Trophoblast cell (in vitro differentiated cells and primary cell): ENCODE data around the gene FXYD3.

Experiments
- DNase-seq, 2 donors: peaks; one replicate each; pipeline ENCODE4 v3.0.0-alpha.2; 2016
- H2AFZ ChIP-seq: 2 replicates; pipeline ENCODE4 v1.6.1; 2013; ENCODE audit warnings: low read length, moderate library complexity, mild to moderate bottlenecking; ENCODE audit not compliant: insufficient read depth, poor library complexity
- H2AK5ac ChIP-seq: 2 replicates; pipeline ENCODE4 v1.6.1; 2013; ENCODE audit warnings: mild to moderate bottlenecking, low read length
- H2BK120ac ChIP-seq: 2 replicates; pipeline ENCODE4 v1.6.1; 2013; ENCODE audit warnings: low read length, mild to moderate bottlenecking, moderate library complexity; ENCODE audit not compliant: insufficient read depth, poor library complexity
- H2BK12ac ChIP-seq: 2 replicates; pipeline ENCODE4 v1.6.1; 2013; ENCODE audit warnings: mild to moderate bottlenecking, low read length, moderate library complexity
- H2BK5ac ChIP-seq: 2 replicates; pipeline ENCODE4 v1.6.1; 2013; ENCODE audit warnings: low read length, low read depth, moderate library complexity, mild to moderate bottlenecking; ENCODE audit not compliant: poor library complexity
- H3K14ac ChIP-seq: 2 replicates; pipeline ENCODE4 v1.6.1; 2013; ENCODE audit warnings: mild to moderate bottlenecking, low read length
- H3K18ac ChIP-seq: 2 replicates; pipeline ENCODE4 v1.6.1; 2013; ENCODE audit warnings: mild to moderate bottlenecking, low read length
- H3K23ac ChIP-seq: 2 replicates; pipeline ENCODE4 v1.6.1; 2013; ENCODE audit warnings: low read length
- H3K27ac ChIP-seq: 2 replicates; pipeline ENCODE4 v1.5.1; 2013; ENCODE audit warnings: low read depth, mild to moderate bottlenecking, inconsistent platforms, low read length, moderate library complexity
- H3K27me3 ChIP-seq: 2 replicates; pipeline ENCODE4 v1.6.1; 2013; ENCODE audit warnings: inconsistent platforms, mild to moderate bottlenecking, low read length, moderate library complexity; ENCODE audit not compliant: insufficient read depth
- H3K36me3 ChIP-seq, 2 experiments: 1 replicate in 1 of 2; 2 replicates in 1 of 2; pipeline ENCODE4 v1.6.1; 2013; ENCODE audit warnings: low read length in 2 of 2, mild to moderate bottlenecking in 2 of 2, moderate library complexity in 1 of 2; ENCODE audit not compliant: insufficient read depth in 2 of 2, control insufficient read depth in 1 of 2
- H3K4ac ChIP-seq: 2 replicates; pipeline ENCODE4 v1.6.1; 2013; ENCODE audit warnings: low read depth, mild to moderate bottlenecking, low read length, moderate library complexity
- H3K4me1 ChIP-seq, 2 experiments: 1 replicate in 1 of 2; 2 replicates in 1 of 2; pipeline ENCODE4 v1.6.1; 2013; ENCODE audit warnings: low read length in 2 of 2, mild to moderate bottlenecking in 2 of 2, moderate library complexity in 1 of 2; ENCODE audit not compliant: insufficient read depth in 2 of 2, control insufficient read depth in 1 of 2
- H3K4me2 ChIP-seq: 2 replicates; pipeline ENCODE4 v1.6.1; 2013; ENCODE audit warnings: inconsistent platforms, mild to moderate bottlenecking, low read length, moderate library complexity
- H3K4me3 ChIP-seq: 2 replicates; pipeline ENCODE4 v1.5.1; 2013; ENCODE audit warnings: mild to moderate bottlenecking, low read depth, low read length, inconsistent platforms
- H3K79me1 ChIP-seq: one replicate; pipeline ENCODE4 v1.6.1; 2013; ENCODE audit warnings: low read length
- H3K79me2 ChIP-seq: 2 replicates; pipeline ENCODE4 v1.6.1; 2013; ENCODE audit warnings: low read length, mild to moderate bottlenecking; ENCODE audit not compliant: control insufficient read depth, insufficient read depth, poor library complexity
- H3K9ac ChIP-seq: 2 replicates; pipeline ENCODE4 v1.6.1; 2013; ENCODE audit warnings: mild to moderate bottlenecking, low read length
- H3K9me3 ChIP-seq: 2 replicates; pipeline ENCODE4 v1.6.1; 2013; ENCODE audit warnings: low read depth, mild to moderate bottlenecking, control low read depth, inconsistent platforms, low read length; ENCODE audit not compliant: insufficient read depth
- H4K12ac ChIP-seq: 2 replicates; pipeline ENCODE4 v1.6.1; 2013; ENCODE audit warnings: low read depth, mild to moderate bottlenecking, low read length, moderate library complexity
- H4K8ac ChIP-seq: 2 replicates; pipeline ENCODE4 v1.6.1; 2013; ENCODE audit warnings: low read depth, mild to moderate bottlenecking, low read length, moderate library complexity
- H4K91ac ChIP-seq: one replicate; pipeline ENCODE4 v1.6.1; 2013; ENCODE audit warnings: low read depth, mild to moderate bottlenecking, low read length, moderate library complexity
- WGBS: extraction: QIAGEN DNeasy Blood & Tissue Kit; methylation state at CpG from one replicate; pipeline ENCODE4 v1.1.7; 2013; ENCODE audit warnings: missing lambda C conversion rate; ENCODE audit not compliant: insufficient read length, insufficient coverage; ENCODE audit errors: extremely low coverage; 5-methylcytosine and 5-hydroxymethylcytosine counted together

The FXYD3 gene

DNA sequence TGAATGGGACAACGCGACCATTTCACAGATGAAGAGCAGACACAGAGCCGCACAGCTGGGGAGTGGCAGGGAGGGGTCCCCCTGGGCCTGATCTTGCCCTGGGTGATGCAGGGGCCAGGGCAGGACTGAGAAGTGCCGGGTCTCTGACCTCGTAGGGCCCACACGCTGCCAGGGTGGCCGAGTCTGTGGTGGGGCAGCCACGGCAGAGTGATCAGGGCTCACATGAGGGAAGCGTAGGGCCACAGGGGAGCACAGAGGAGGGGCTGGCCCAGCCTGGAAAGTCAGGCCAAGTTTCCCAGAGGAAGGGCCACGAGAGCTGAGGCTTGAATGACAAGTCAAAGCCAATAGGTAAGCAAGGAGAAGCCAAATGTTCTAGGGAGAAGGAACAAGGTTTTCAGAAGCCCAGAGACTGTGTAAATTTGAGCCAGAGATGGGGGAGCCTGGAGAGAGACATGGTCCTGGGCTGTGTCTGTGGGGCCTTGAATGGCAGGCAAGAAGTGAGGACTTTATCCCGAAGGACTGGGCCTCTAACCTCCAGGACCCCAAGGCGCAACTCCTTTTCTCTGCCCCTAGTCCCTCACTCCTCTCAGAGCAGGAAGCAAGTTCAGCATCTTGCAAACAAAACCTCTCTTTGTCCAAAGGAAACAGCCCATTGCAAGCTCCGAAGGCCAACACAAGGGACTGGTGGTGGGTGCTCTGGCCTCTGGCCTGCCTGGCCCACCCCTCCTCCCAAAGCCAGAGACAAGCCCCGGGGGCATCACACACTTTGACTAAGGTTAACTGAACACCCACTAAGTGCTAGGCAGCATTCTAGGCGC is 31.7 kb upstream of the FXYD3 start:
- no peak for DNase-seq
- Histone ChIP-seq H2AK5ac (no peak overlapping the region), H4K8ac (no peak overlapping the region), H3K14ac (no peak overlapping the region), H2BK5ac (no peak overlapping the region), H3K79me2 (no peaks in the 10 kb centered on the region), H3K27me3 (no peaks in the 10 kb centered on the region), H3K23ac (no peak overlapping the region), H2BK120ac (no peak overlapping the region), H3K27ac (no peak overlapping the region), H3K4me3 (no peak overlapping the region), H3K9ac (no peak overlapping the region), H3K79me1 (no peaks in the 10 kb centered on the region), H4K12ac (no peak overlapping the region), H4K91ac (no peak overlapping the region), H3K9me3 (peaks cover 3% of the 10 kb centered on the region), H3K18ac (no peak overlapping the region), H3K4me2 (no peak overlapping the region), H3K4me1 (peaks cover 2 to 5% of the 10 kb centered on the region in 2 experiments), H3K4ac (no peak overlapping the region), H3K36me3 (no peaks in the 10 kb centered on the region), H2AFZ (no peak overlapping the region), H2BK12ac (peak overlapping the region; percentile 15)
- WGBS = no CpG with 5 or more reads among the region's 15 CpGs

DNA sequence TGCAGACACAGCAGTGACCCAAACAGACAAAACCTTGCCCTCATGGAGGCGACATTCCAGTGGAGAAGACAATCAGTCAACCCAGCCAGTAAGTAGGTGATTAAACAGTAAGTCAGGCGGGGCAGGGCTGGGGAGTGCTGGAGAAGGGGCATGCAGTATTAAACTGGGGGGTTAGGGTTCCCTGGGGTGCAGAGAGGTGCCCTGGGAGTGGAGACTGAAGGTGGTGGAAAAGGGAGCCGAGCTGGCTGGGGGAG is 31.2 kb upstream of the FXYD3 start:
- H2AK5ac ChIP-seq = no peak overlapping the region
- no peak overlapping the region for H3K4me3 ChIP-seq
- H3K23ac ChIP-seq = no peak overlapping the region
- H2BK120ac ChIP-seq = no peak overlapping the region
- no peak overlapping the region for H2AFZ ChIP-seq
- H2BK5ac ChIP-seq = no peak overlapping the region
- no peak overlapping the region for H3K4ac ChIP-seq
- DNase-seq = no peak
- no peak overlapping the region for H4K8ac ChIP-seq
- H3K27me3 ChIP-seq = no peaks in the 10 kb centered on the region
- H3K14ac ChIP-seq = no peak overlapping the region
- H3K79me1 ChIP-seq = no peaks in the 10 kb centered on the region
- H2BK12ac ChIP-seq = no peak overlapping the region
- peaks cover 2 to 5% of the 10 kb centered on the region in 2 experiments for H3K4me1 ChIP-seq
- no peak overlapping the region for H3K9ac ChIP-seq
- WGBS = no CpG with 5 or more reads among the region's 3 CpGs
- H4K12ac ChIP-seq = no peak overlapping the region
- H4K91ac ChIP-seq = no peak overlapping the region
- no peaks in the 10 kb centered on the region for H3K36me3 ChIP-seq
- H3K27ac ChIP-seq = no peak overlapping the region
- no peak overlapping the region for H3K4me2 ChIP-seq
- H3K9me3 ChIP-seq = peaks cover 3% of the 10 kb centered on the region
- no peaks in the 10 kb centered on the region for H3K79me2 ChIP-seq
- no peak overlapping the region for H3K18ac ChIP-seq

DNA sequence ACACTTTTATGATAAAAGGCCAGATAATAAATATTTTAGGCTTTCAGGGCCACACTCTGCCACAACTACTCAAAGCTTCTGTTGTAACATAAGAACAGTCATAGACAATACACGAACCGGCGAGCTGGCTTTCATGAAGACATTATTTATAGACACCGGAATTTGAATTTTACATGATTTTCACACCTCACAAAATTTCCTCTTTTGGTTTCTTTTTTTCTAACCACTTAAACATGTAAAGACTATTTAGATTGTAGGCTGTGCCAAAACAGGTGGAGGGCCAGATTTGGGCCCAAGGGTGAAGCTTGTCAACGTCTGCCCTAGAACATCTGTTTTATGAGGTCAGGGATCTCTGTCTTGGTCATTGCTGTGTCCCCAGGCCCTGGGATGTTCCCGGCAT is 29.7 kb upstream of the FXYD3 start:
- H3K9ac ChIP-seq = no peak overlapping the region
- no peak overlapping the region for H3K4ac ChIP-seq
- H3K14ac ChIP-seq = no peak overlapping the region
- no peaks in the 10 kb centered on the region for H3K79me1 ChIP-seq
- H3K9me3 ChIP-seq = peaks cover 3% of the 10 kb centered on the region
- no peak overlapping the region for H2AK5ac ChIP-seq
- no peak overlapping the region for H4K12ac ChIP-seq
- H3K23ac ChIP-seq = no peak overlapping the region
- no peak overlapping the region for H4K91ac ChIP-seq
- no peak for DNase-seq
- no peaks in the 10 kb centered on the region for H3K27me3 ChIP-seq
- H2BK120ac ChIP-seq = no peak overlapping the region
- H4K8ac ChIP-seq = no peak overlapping the region
- no peak overlapping the region for H3K27ac ChIP-seq
- no peak overlapping the region for H2BK12ac ChIP-seq
- peaks cover 2% of the 10 kb centered on the region for H3K79me2 ChIP-seq
- no peak overlapping the region for H3K18ac ChIP-seq
- no CpG with 5 or more reads among the region's 6 CpGs for WGBS
- no peak overlapping the region for H2AFZ ChIP-seq
- H2BK5ac ChIP-seq = no peak overlapping the region
- H3K4me2 ChIP-seq = no peak overlapping the region
- H3K4me1 ChIP-seq = peaks cover 6 to 8% of the 10 kb centered on the region in 2 experiments
- no peak overlapping the region for H3K4me3 ChIP-seq
- H3K36me3 ChIP-seq = no peaks in the 10 kb centered on the region

DNA sequence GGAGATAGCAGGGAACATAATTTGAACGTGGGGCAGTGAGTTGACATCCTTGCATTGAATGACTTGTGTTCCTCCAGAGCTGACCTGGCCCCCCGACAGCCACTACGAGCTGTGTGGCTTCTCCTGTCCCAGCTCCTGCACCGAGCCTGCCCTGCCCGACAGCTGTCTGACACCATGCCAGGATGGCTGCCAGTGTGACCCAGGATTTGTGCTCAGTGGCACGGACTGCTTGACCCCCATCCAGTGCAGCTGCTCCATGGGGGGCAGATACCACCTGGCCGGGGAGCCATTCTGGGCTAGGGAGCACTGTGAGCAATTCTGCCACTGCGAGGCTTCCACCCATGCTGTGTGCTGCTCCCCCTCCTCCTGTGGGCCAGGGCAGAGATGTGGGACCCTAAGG is 29.2 kb upstream of the FXYD3 start:
- Histone ChIP-seq H3K36me3 (no peaks in the 10 kb centered on the region), H4K12ac (no peak overlapping the region), H2AFZ (no peak overlapping the region), H2AK5ac (no peak overlapping the region), H3K4me1 (peaks cover 6 to 9% of the 10 kb centered on the region in 2 experiments), H2BK12ac (no peak overlapping the region), H3K79me1 (no peaks in the 10 kb centered on the region), H3K18ac (no peak overlapping the region), H4K8ac (no peak overlapping the region), H3K27me3 (no peaks in the 10 kb centered on the region), H3K23ac (no peak overlapping the region), H3K4me2 (no peak overlapping the region), H3K4me3 (peak overlapping the region; percentile 44), H3K27ac (no peak overlapping the region), H2BK120ac (no peak overlapping the region), H4K91ac (no peak overlapping the region), H2BK5ac (no peak overlapping the region), H3K4ac (no peak overlapping the region), H3K14ac (no peak overlapping the region), H3K9ac (peak overlapping the region; percentile 30), H3K79me2 (peaks cover 2% of the 10 kb centered on the region), H3K9me3 (peaks cover 3% of the 10 kb centered on the region)
- no peak for DNase-seq
- WGBS = no CpG with 5 or more reads among the region's 8 CpGs
